HCT116 (cell line): Measurements from ENCODE around the gene XYLT2. TPM values are rescaled to one million over a fixed set of nuclear protein-coding genes. Genes with fewer than 3 reads are reported as not detected.

Experiments
- ATAC-seq: fragments of 200-7000 bp; cut with Tn5 transposase; 2 replicates; pipeline ENCODE4 v1.9.1; 2020; ENCODE audit warnings: mild to moderate bottlenecking, moderate library complexity
- BruUV-seq: library from RNA; stranded (reverse); fragments of 400-500 nt; replicated peaks from 2 replicates; lab custom pipeline; 2021; lab: Mats Ljungman, UMichigan
- CTCF ChIA-PET: fragments of 300-600 bp; sonication (Branson Sonifier 250); formaldehyde crosslinking; loops from one replicate; lab custom pipeline; 2021; ENCODE audit warnings: antibody characterized with exemption; lab: Charles Lee
- POLR2A ChIA-PET: fragments of 300-600, 350-600 bp; sonication (Branson Sonifier 250); formaldehyde crosslinking; loops from one replicate; lab custom pipeline; 2021; ENCODE audit warnings: antibody characterized with exemption; lab: Charles Lee
- RAD21 ChIA-PET, 2 experiments: fragments of 300-600 bp; sonication (Branson Sonifier 250); formaldehyde crosslinking; loops; one replicate each; lab custom pipeline; 2023; ENCODE audit warnings: low total read pairs in 2 of 2; ENCODE audit not compliant: uncharacterized antibody in 2 of 2, unreplicated experiment in 2 of 2, low non-redundant PET in 1 of 2; lab: Charles Lee
- DNase-seq: peaks from one replicate; pipeline ENCODE4 v3.0.0-alpha.2; 2010; ENCODE audit warnings: low read depth, low spot score
- H2AFZ ChIP-seq: fragments of 200-600 bp; shearing (Covaris generic), sonication (generic); 2 replicates; pipeline ENCODE4 v1.6.1; 2017; ENCODE audit warnings: low read depth, mixed run types, mixed read lengths, antibody characterized with exemption, low read length; ENCODE audit not compliant: poor library complexity, severe bottlenecking
- H3K27ac ChIP-seq: 2 replicates; pipeline ENCODE4 v1.5.1; 2012; ENCODE audit warnings: low read depth, low read length
- H3K27me3 ChIP-seq: fragments of 200-600 bp; sonication (generic); 2 replicates; pipeline ENCODE4 v1.6.1; 2016; ENCODE audit warnings: mixed run types, low read length, mixed read lengths; ENCODE audit not compliant: insufficient read depth
- H3K36me3 ChIP-seq, 2 experiments: fragments of 200-500 bp in 1 of 2; fragments of 200-600 bp in 1 of 2; sonication (Bioruptor generic) in 1 of 2; sonication (generic) in 1 of 2; 2 replicates each; pipeline versions ENCODE4 v1.5.1 to v1.6.1; 2014 to 2016; ENCODE audit warnings: low read length in 2 of 2, inconsistent platforms in 1 of 2, mixed read lengths in 1 of 2, mixed run types in 1 of 2; ENCODE audit not compliant: insufficient read depth in 2 of 2, control insufficient read depth in 1 of 2
- H3K4me1 ChIP-seq, 2 experiments: fragments of 200-600 bp in 1 of 2; sonication (generic) in 1 of 2; 2 replicates each; pipeline versions ENCODE4 v1.5.1 to v1.6.1; 2012 to 2017; ENCODE audit warnings: low read length in 2 of 2, inconsistent platforms in 1 of 2, mild to moderate bottlenecking in 1 of 2, mixed read lengths in 1 of 2, mixed run types in 1 of 2, moderate library complexity in 1 of 2; ENCODE audit not compliant: insufficient read depth in 2 of 2, control insufficient read depth in 1 of 2
- H3K4me2 ChIP-seq: fragments of 200-600 bp; sonication (generic); 2 replicates; pipeline ENCODE4 v1.6.1; 2017; ENCODE audit warnings: mixed run types, low read length, mixed read lengths
- H3K4me3 ChIP-seq, 2 experiments: fragments of 200-600 bp in 1 of 2; sonication (generic) in 1 of 2; replicated peaks in 1 of 2; 2 replicates each; pipeline ENCODE4 v1.5.1; 2011 to 2016; ENCODE audit warnings: low read length in 2 of 2, control low read depth in 1 of 2, low read depth in 1 of 2, mild to moderate bottlenecking in 1 of 2, mixed read lengths in 1 of 2, mixed run types in 1 of 2
- H3K79me2 ChIP-seq: fragments of 200-600 bp; sonication (generic); 2 replicates; pipeline ENCODE4 v1.6.1; 2017; ENCODE audit warnings: mild to moderate bottlenecking, mixed run types, low read length, moderate library complexity, mixed read lengths; ENCODE audit not compliant: insufficient read depth
- H3K9ac ChIP-seq: fragments of 200-600 bp; sonication (generic); 2 replicates; pipeline ENCODE4 v1.6.1; 2016; ENCODE audit warnings: low read length, mixed read lengths
- H3K9me2 ChIP-seq: fragments of 200-600 bp; sonication (generic), shearing (Covaris generic); 2 replicates; pipeline ENCODE4 v1.6.1; 2017; ENCODE audit warnings: mixed run types, mild to moderate bottlenecking, moderate library complexity; ENCODE audit not compliant: insufficient read depth
- H3K9me3 ChIP-seq, 2 experiments: fragments of 200-500 bp in 1 of 2; fragments of 200-600 bp in 1 of 2; sonication (Bioruptor generic) in 1 of 2; sonication (generic) in 1 of 2; 2 replicates each; pipeline ENCODE4 v1.6.1; 2014 to 2017; ENCODE audit warnings: low read length in 2 of 2, mixed read lengths in 2 of 2, inconsistent platforms in 1 of 2, low read depth in 1 of 2, mild to moderate bottlenecking in 1 of 2, mixed run types in 1 of 2, moderate library complexity in 1 of 2; ENCODE audit not compliant: control insufficient read depth in 1 of 2, insufficient read depth in 1 of 2
- H4K20me1 ChIP-seq: fragments of 200-600 bp; sonication (generic), shearing (Covaris generic); 2 replicates; pipeline ENCODE4 v1.6.1; 2017; ENCODE audit warnings: mixed run types, mild to moderate bottlenecking, moderate library complexity; ENCODE audit not compliant: insufficient read depth
- ATF3 ChIP-seq: IDR thresholded peaks from 2 replicates; pipeline ENCODE4 v1.6.1; 2012
- CBX3 ChIP-seq: IDR thresholded peaks from 2 replicates; pipeline ENCODE4 v1.6.1; 2012; ENCODE audit warnings: low read depth
- CEBPB ChIP-seq: IDR thresholded peaks from 2 replicates; pipeline ENCODE4 v1.6.1; 2012; ENCODE audit warnings: low read depth
- CTCF ChIP-seq, 3 experiments: fragments of 200-600 bp in 1 of 3; sonication (generic) in 1 of 3; IDR thresholded peaks in 2 of 3; conservative IDR thresholded peaks in 1 of 3; 2 replicates each; pipeline ENCODE4 v1.5.1; 2012 to 2017; ENCODE audit warnings: low read depth in 2 of 3, low read length in 2 of 3, antibody characterized with exemption in 1 of 3, borderline replicate concordance in 1 of 3, control low read depth in 1 of 3, mild to moderate bottlenecking in 1 of 3, mixed read lengths in 1 of 3, mixed run types in 1 of 3, moderate library complexity in 1 of 3; ENCODE audit not compliant: insufficient read depth in 1 of 3
- EGR1 ChIP-seq: IDR thresholded peaks from 2 replicates; pipeline ENCODE4 v1.6.1; 2012; ENCODE audit warnings: low read depth
- ELF1 ChIP-seq: IDR thresholded peaks from 2 replicates; pipeline ENCODE4 v1.6.1; 2012; ENCODE audit warnings: low read depth, borderline replicate concordance
- EZH2phosphoT487 ChIP-seq: fragments of 200-600 bp; IDR thresholded peaks from 2 replicates; pipeline ENCODE4 v1.6.1; 2018; ENCODE audit warnings: antibody characterized with exemption, borderline replicate concordance
- JUND ChIP-seq: IDR thresholded peaks from 2 replicates; pipeline ENCODE4 v1.6.1; 2012
- MAX ChIP-seq: IDR thresholded peaks from 2 replicates; pipeline ENCODE4 v1.6.1; 2012
- POLR2A ChIP-seq: IDR thresholded peaks from 2 replicates; pipeline ENCODE4 v1.7.0; 2011; ENCODE audit warnings: borderline replicate concordance; ENCODE audit not compliant: insufficient read depth, insufficient read length; ENCODE audit errors: extremely low read depth
- POLR2AphosphoS5 ChIP-seq: IDR thresholded peaks from 2 replicates; pipeline ENCODE4 v1.6.1; 2011; ENCODE audit warnings: mild to moderate bottlenecking, low read depth, low read length, moderate library complexity
- SIN3A ChIP-seq: IDR thresholded peaks from 2 replicates; pipeline ENCODE4 v1.6.1; 2012; ENCODE audit warnings: low read depth
- SP1 ChIP-seq: IDR thresholded peaks from 2 replicates; pipeline ENCODE4 v1.6.1; 2012; ENCODE audit warnings: low read depth
- SRF ChIP-seq: IDR thresholded peaks from 2 replicates; pipeline ENCODE4 v1.6.1; 2012; ENCODE audit warnings: low read depth
- TCF7L2 ChIP-seq: IDR thresholded peaks from 2 replicates; pipeline ENCODE4 v1.7.0; 2011; ENCODE audit warnings: borderline replicate concordance, inconsistent platforms; ENCODE audit not compliant: insufficient read depth, insufficient read length; ENCODE audit errors: extremely low read depth
- ZFX ChIP-seq: fragments of 450-650 bp; IDR thresholded peaks from 2 replicates; pipeline ENCODE4 v1.6.1; 2017
- ZNF274 ChIP-seq: fragments of 200-500 bp; sonication (Bioruptor generic); IDR thresholded peaks from 2 replicates; pipeline ENCODE4 v1.6.1; 2014; ENCODE audit warnings: mild to moderate bottlenecking, low read depth, low read length, inconsistent platforms
- intact Hi-C: fragments of 100-400 bp; cut with micrococcal nuclease; formaldehyde crosslinking; loops from 2 replicates; pipeline ENCODE4 v1.10.0; 2022
- total RNA-seq: library from RNA; stranded (reverse); gene quantifications from one replicate; pipeline ENCODE4 v1.2.1, GENCODE V29; 2021; ENCODE audit not compliant: unreplicated experiment

The XYLT2 gene
- total RNA-seq, 1 experiment from 2014 or later: 37.5 TPM

GRCh38 chr17:50330151-50330775, 15.7 kb upstream of the XYLT2 start:
- BruUV-seq: no TSS peak
- Histone ChIP-seq H3K27ac (no peak overlapping the region), H3K9me3 (no peaks in the 10 kb centered on the region), H3K4me2 (no peak overlapping the region), H3K9me2 (no peaks in the 10 kb centered on the region), H3K9ac (no peak overlapping the region), H2AFZ (no peak overlapping the region), H3K4me1 (no peaks in the 10 kb centered on the region), H3K36me3 (no peaks in the 10 kb centered on the region), H3K79me2 (no peaks in the 10 kb centered on the region), H3K27me3 (no peaks in the 10 kb centered on the region), H3K4me3 (no peak overlapping the region), H4K20me1 (no peaks in the 10 kb centered on the region)
- intact Hi-C loops: no loop called here
- ChIA-PET RAD21 (no interaction called here), POLR2A (no interaction called here), CTCF (no interaction called here)
- 0 out of 2 replicates have a peak, but pooled peaks have one; percentile 32 for ATAC-seq
- no peak for DNase-seq
- TF ChIP-seq ZNF274: no peak
- TF ChIP-seq POLR2A: no peak
- TF ChIP-seq SRF: no peak
- TF ChIP-seq TCF7L2: no peak
- TF ChIP-seq MAX: no peak

- Histone ChIP-seq H3K4me3 (no peak overlapping the region), H3K9ac (no peak overlapping the region), H3K4me1 (no peaks in the 10 kb centered on the region), H3K27me3 (no peaks in the 10 kb centered on the region), H3K9me2 (no peaks in the 10 kb centered on the region), H2AFZ (no peak overlapping the region), H3K79me2 (no peaks in the 10 kb centered on the region), H3K4me2 (no peak overlapping the region), H3K36me3 (no peaks in the 10 kb centered on the region), H3K9me3 (no peaks in the 10 kb centered on the region), H3K27ac (no peak overlapping the region), H4K20me1 (no peaks in the 10 kb centered on the region)
- ChIA-PET CTCF (no interaction called here), RAD21 (no interaction called here), POLR2A (no interaction called here)
- no TSS peak for BruUV-seq
- intact Hi-C loops: no loop called here
- ATAC-seq: no peak
- DNase-seq: no peak
- TF ChIP-seq CEBPB (no peak), TCF7L2 (no peak), EGR1 (no peak), ZFX (no peak), ELF1 (no peak), EZH2phosphoT487 (no peak), POLR2AphosphoS5 (no peak), CBX3 (no peak), SIN3A (no peak), ATF3 (no peak), JUND (no peak), CTCF (IDR thresholded peaks at IDR 0.05 in 2 of 3, conservative IDR thresholded peaks at IDR 0.05 in 1 of 3; ENCODE audit: borderline replicate concordance in 1 of 3, insufficient read depth in 1 of 3, low read depth in 2 of 3, low read length in 2 of 3) (no peak), ZNF274 (no peak), SP1 (no peak)
Measured at GRCh38 chr17:50331085-50331791, 14.7 kb upstream of the XYLT2 start.
